ENCODE results near the gene GGT1.
"Not testable (repeated sequence)": the region's sequence is repeated elsewhere in the genome, so short reads cannot be mapped to it uniquely, and the experiment has no call there.

Gene GGT1

GRCh38 chr22:24589518-24590030 is 13.4 kb upstream of the GGT1 start:
- no peak overlapping the region for H3K4me3 ChIP-seq (ENCODE audit: low read depth, low read length)
- TF ChIP-seq CTCF (IDR thresholded peaks at IDR 0.05; ENCODE audit: borderline replicate concordance, insufficient read depth, low read depth, low read length) = no peak

GRCh38 chr22:24590596-24591173 is 12.3 kb upstream of the GGT1 start:
- H3K4me3 ChIP-seq (ENCODE audit: low read depth, low read length) = no peak overlapping the region
- no peak for TF ChIP-seq CTCF (IDR thresholded peaks at IDR 0.05; ENCODE audit: borderline replicate concordance, insufficient read depth, low read depth, low read length)

- no peak for TF ChIP-seq CTCF (IDR thresholded peaks at IDR 0.05; ENCODE audit: borderline replicate concordance, insufficient read depth, low read depth, low read length)
- H3K4me3 ChIP-seq (ENCODE audit: low read depth, low read length) = no peak overlapping the region
These were observed 11.6 kb upstream of the GGT1 start for GRCh38 chr22:24591286-24591830.

- peak overlapping the region; percentile 55 for H3K4me3 ChIP-seq (ENCODE audit: low read depth, low read length)
- TF ChIP-seq CTCF (IDR thresholded peaks at IDR 0.05; ENCODE audit: borderline replicate concordance, insufficient read depth, low read depth, low read length) = no peak
These were observed 10.7 kb upstream of the GGT1 start for GRCh38 chr22:24592058-24592850.

GRCh38 chr22:24592851-24593558 is 10.0 kb upstream of the GGT1 start, which contains the start of gene LRRC75B:
Gene LRRC75B (minus strand): TSS chr22:24593073. CDS start chr22:24593039, 34 bp downstream.
- no peak for TF ChIP-seq CTCF (IDR thresholded peaks at IDR 0.05; ENCODE audit: borderline replicate concordance, insufficient read depth, low read depth, low read length)

GRCh38 chr22:24593559-24593835 is 9.5 kb upstream of the GGT1 start:
- not testable (repeated sequence) for H3K4me3 ChIP-seq (ENCODE audit: low read depth, low read length)

More at GRCh38 chr22:24592851-24593558, 10.0 kb upstream of the GGT1 start, which contains the start of gene LRRC75B:
- peak within 1 kb of the TSS; percentile 55 for H3K4me3 ChIP-seq (ENCODE audit: low read depth, low read length)

GRCh38 chr22:24593836-24594568 is 9.0 kb upstream of the GGT1 start:
- TF ChIP-seq CTCF (IDR thresholded peaks at IDR 0.05; ENCODE audit: borderline replicate concordance, insufficient read depth, low read depth, low read length) = no peak
- H3K4me3 ChIP-seq (ENCODE audit: low read depth, low read length) = no peak overlapping the region

Data from GM12875 (cell line).